IPS-18c (cell line): Measurements from ENCODE around the gene PKN2.
"Not testable (repeated sequence)": the region's sequence is repeated elsewhere in the genome, so short reads cannot be mapped to it uniquely, and the experiment has no call there.

Experiments used
- H3K4me3 ChIP-seq: 2 replicates; pipeline ENCODE4 v1.7.0; 2013; ENCODE audit warnings: low read depth, mild to moderate bottlenecking, low read length, moderate library complexity; ENCODE audit not compliant: insufficient read depth
- H3K9me3 ChIP-seq: one replicate; pipeline ENCODE4 v1.6.1; 2013; ENCODE audit warnings: mild to moderate bottlenecking, low read length, moderate library complexity; ENCODE audit not compliant: control insufficient read depth, insufficient read depth

Gene PKN2

GRCh38 chr1:88712907-88713306, 28.8 kb downstream of the PKN2 start:
- H3K9me3 ChIP-seq, H3K4me3 ChIP-seq: not testable (repeated sequence)

- H3K9me3 ChIP-seq, H3K4me3 ChIP-seq: not testable (repeated sequence)
Observed at GRCh38 chr1:88716571-88716970, 32.5 kb downstream of the PKN2 start.

- H3K9me3 ChIP-seq: no peaks in the 10 kb centered on the region
- H3K4me3 ChIP-seq: no peak overlapping the region
Observed at GRCh38 chr1:88722492-88722891, 38.4 kb downstream of the PKN2 start.

- H3K4me3 ChIP-seq: no peak overlapping the region
- H3K9me3 ChIP-seq: no peaks in the 10 kb centered on the region
Observed at GRCh38 chr1:88726697-88727096, 42.6 kb downstream of the PKN2 start.

- Histone ChIP-seq H3K9me3 (no peaks in the 10 kb centered on the region), H3K4me3 (no peak overlapping the region)
Observed at GRCh38 chr1:88727205-88727604, 43.1 kb downstream of the PKN2 start.

GRCh38 chr1:88729297-88729696, 45.2 kb downstream of the PKN2 start:
- Histone ChIP-seq H3K9me3 (no peaks in the 10 kb centered on the region), H3K4me3 (no peak overlapping the region)

GRCh38 chr1:88730132-88730675, 46.1 kb downstream of the PKN2 start:
- Histone ChIP-seq H3K9me3 (no peaks in the 10 kb centered on the region), H3K4me3 (no peak overlapping the region)

GRCh38 chr1:88730995-88731394, 46.9 kb downstream of the PKN2 start:
- Histone ChIP-seq H3K4me3 (no peak overlapping the region), H3K9me3 (no peaks in the 10 kb centered on the region)

- H3K4me3 ChIP-seq: no peak overlapping the region
Observed at GRCh38 chr1:88731475-88732269, 47.6 kb downstream of the PKN2 start.

GRCh38 chr1:88735382-88735781, 51.3 kb downstream of the PKN2 start:
- no peak overlapping the region for H3K4me3 ChIP-seq

More at GRCh38 chr1:88731475-88732269, 47.6 kb downstream of the PKN2 start:
- H3K9me3 ChIP-seq: no peaks in the 10 kb centered on the region

GRCh38 chr1:88735909-88736308, 51.8 kb downstream of the PKN2 start:
- H3K9me3 ChIP-seq: no peaks in the 10 kb centered on the region
- H3K4me3 ChIP-seq: no peak overlapping the region

More at GRCh38 chr1:88735382-88735781, 51.3 kb downstream of the PKN2 start:
- H3K9me3 ChIP-seq: no peaks in the 10 kb centered on the region

- no peak overlapping the region for H3K4me3 ChIP-seq
- H3K9me3 ChIP-seq: no peaks in the 10 kb centered on the region
Observed at GRCh38 chr1:88736633-88737248, 52.7 kb downstream of the PKN2 start.

GRCh38 chr1:88737338-88737927, 53.4 kb downstream of the PKN2 start:
- Histone ChIP-seq H3K9me3 (no peaks in the 10 kb centered on the region), H3K4me3 (no peak overlapping the region)

GRCh38 chr1:88740784-88741183, 56.7 kb downstream of the PKN2 start:
- Histone ChIP-seq H3K9me3 (no peaks in the 10 kb centered on the region), H3K4me3 (no peak overlapping the region)

- H3K4me3 ChIP-seq: no peak overlapping the region
Observed at GRCh38 chr1:88741413-88741812, 57.3 kb downstream of the PKN2 start.

GRCh38 chr1:88742531-88742930, 58.5 kb downstream of the PKN2 start:
- H3K4me3 ChIP-seq: no peak overlapping the region
- no peaks in the 10 kb centered on the region for H3K9me3 ChIP-seq

More at GRCh38 chr1:88741413-88741812, 57.3 kb downstream of the PKN2 start:
- no peaks in the 10 kb centered on the region for H3K9me3 ChIP-seq

- Histone ChIP-seq H3K9me3 (no peaks in the 10 kb centered on the region), H3K4me3 (no peak overlapping the region)
Observed at GRCh38 chr1:88744142-88744541, 60.1 kb downstream of the PKN2 start.

GRCh38 chr1:88746916-88747315, 62.8 kb downstream of the PKN2 start:
- no peaks in the 10 kb centered on the region for H3K9me3 ChIP-seq
- H3K4me3 ChIP-seq: no peak overlapping the region
